22Rv1 (cell line): ENCODE results near the gene BRAT1.

Experiments
- CTCF ChIP-seq: fragments of 450-650 bp; IDR thresholded peaks from 2 replicates; pipeline ENCODE4 v1.5.1; 2017; ENCODE audit warnings: mild to moderate bottlenecking
- ZFX ChIP-seq: fragments of 450-650 bp; IDR thresholded peaks from 2 replicates; pipeline ENCODE4 v1.6.1; 2017; ENCODE audit warnings: antibody characterized with exemption, borderline replicate concordance

- TF ChIP-seq CTCF = no peak
- no peak for TF ChIP-seq ZFX
Measured at GRCh38 chr7:2553831-2554581, 1.3 kb downstream of the BRAT1 start.
